ENCODE data around the gene QSER1. TPM values are rescaled to one million over a fixed set of nuclear protein-coding genes. Genes with fewer than 3 reads are reported as not detected.
"Not testable (repeated sequence)": the region's sequence is repeated elsewhere in the genome, so short reads cannot be mapped to it uniquely, and the experiment has no call there.

QSER1 gene
- total RNA-seq, 1 donor from 2014 or later = 7.3 TPM

GRCh38 chr11:32931606-32932005 lies 39.0 kb downstream of the QSER1 start:
- ATAC-seq (no peak), DNase-seq (ENCODE audit: low spot score) (no peak)

- ATAC-seq = no peak
- DNase-seq (ENCODE audit: low spot score) = no peak
Measured at GRCh38 chr11:32932196-32932595, 39.6 kb downstream of the QSER1 start.

- no peak for ATAC-seq
Measured at GRCh38 chr11:32935462-32936029, 42.9 kb downstream of the QSER1 start.

GRCh38 chr11:32936178-32936577 lies 43.6 kb downstream of the QSER1 start:
- not testable (repeated sequence) for ATAC-seq

More at GRCh38 chr11:32935462-32936029, 42.9 kb downstream of the QSER1 start:
- DNase-seq (ENCODE audit: low spot score) = no peak

GRCh38 chr11:32937283-32937682 lies 44.7 kb downstream of the QSER1 start:
- not testable (repeated sequence) for DNase-seq (ENCODE audit: low spot score); ATAC-seq

More at GRCh38 chr11:32936178-32936577, 43.6 kb downstream of the QSER1 start:
- not testable (repeated sequence) for DNase-seq (ENCODE audit: low spot score)

- DNase-seq (ENCODE audit: low spot score) (no peak), ATAC-seq (no peak)
Measured at GRCh38 chr11:32939046-32939445, 46.4 kb downstream of the QSER1 start.

- DNase-seq (ENCODE audit: low spot score) = no peak
- ATAC-seq = no peak
Measured at GRCh38 chr11:32939866-32940265, 47.3 kb downstream of the QSER1 start.

- ATAC-seq (no peak), DNase-seq (ENCODE audit: low spot score) (no peak)
Measured at GRCh38 chr11:32940865-32941264, 48.3 kb downstream of the QSER1 start.

GRCh38 chr11:32947978-32948377 lies 55.4 kb downstream of the QSER1 start:
- DNase-seq (ENCODE audit: low spot score) = no peak
- no peak for ATAC-seq

- ATAC-seq = no peak
Measured at GRCh38 chr11:32949739-32950138, 57.1 kb downstream of the QSER1 start.

GRCh38 chr11:32952421-32952820 lies 59.8 kb downstream of the QSER1 start:
- ATAC-seq = no peak
- DNase-seq (ENCODE audit: low spot score) = no peak

More at GRCh38 chr11:32949739-32950138, 57.1 kb downstream of the QSER1 start:
- no peak for DNase-seq (ENCODE audit: low spot score)

GRCh38 chr11:32953700-32954099 lies 61.1 kb downstream of the QSER1 start:
- no peak for ATAC-seq
- no peak for DNase-seq (ENCODE audit: low spot score)

GRCh38 chr11:32960553-32961164 lies 68.0 kb downstream of the QSER1 start:
- DNase-seq (ENCODE audit: low spot score) = no peak
- peak; percentile 83 for ATAC-seq

- ATAC-seq (no peak), DNase-seq (ENCODE audit: low spot score) (no peak)
Measured at GRCh38 chr11:32962016-32962415, 69.4 kb downstream of the QSER1 start.

GRCh38 chr11:32963721-32964120 lies 71.1 kb downstream of the QSER1 start:
- DNase-seq (ENCODE audit: low spot score) = no peak
- ATAC-seq = no peak

- ATAC-seq = peak; percentile 93
- DNase-seq (ENCODE audit: low spot score) = no peak
Measured at GRCh38 chr11:32968541-32968940, 75.9 kb downstream of the QSER1 start.

- not testable (repeated sequence) for DNase-seq (ENCODE audit: low spot score); ATAC-seq
Measured at GRCh38 chr11:32972233-32972632, 79.6 kb downstream of the QSER1 start.

- ATAC-seq = no peak
- DNase-seq (ENCODE audit: low spot score) = no peak
Measured at GRCh38 chr11:32972781-32973180, 80.2 kb downstream of the QSER1 start.

- ATAC-seq (no peak), DNase-seq (ENCODE audit: low spot score) (no peak)
Measured at GRCh38 chr11:32982626-32983025, 90.0 kb downstream of the QSER1 start.

GRCh38 chr11:32983506-32983905 lies 90.9 kb downstream of the QSER1 start:
- no peak for ATAC-seq

GRCh38 chr11:32985600-32985999 lies 93.0 kb downstream of the QSER1 start:
- DNase-seq (ENCODE audit: low spot score) (no peak), ATAC-seq (no peak)

More at GRCh38 chr11:32983506-32983905, 90.9 kb downstream of the QSER1 start:
- no peak for DNase-seq (ENCODE audit: low spot score)

GRCh38 chr11:32987851-32988250 lies 95.2 kb downstream of the QSER1 start:
- ATAC-seq (no peak), DNase-seq (ENCODE audit: low spot score) (no peak)

GRCh38 chr11:32990481-32990880 lies 97.9 kb downstream of the QSER1 start:
- ATAC-seq (no peak), DNase-seq (ENCODE audit: low spot score) (no peak)

Data from left lobe of liver (tissue), 2 donors.